Upper lobe of right lung (tissue), 1 donor: Measurements from ENCODE around the gene CDX2. TPM values are rescaled to one million over a fixed set of nuclear protein-coding genes. Genes with fewer than 3 reads are reported as not detected.

Experiments
- ATAC-seq: fragments of 200-7000 bp; cut with Tn5 transposase; one replicate; pipeline ENCODE4 v1.9.1; 2020; ENCODE audit warnings: mild to moderate bottlenecking, moderate library complexity
- DNase-seq: peaks from one replicate; pipeline ENCODE4 v3.0.0-alpha.2; 2020
- H3K27ac ChIP-seq: fragments of 200-600 bp; one replicate; pipeline ENCODE4 v1.8.0; 2022
- H3K27me3 ChIP-seq: fragments of 200-600 bp; one replicate; pipeline ENCODE4 v1.8.0; 2022; ENCODE audit warnings: mild to moderate bottlenecking
- H3K36me3 ChIP-seq: fragments of 200-600 bp; one replicate; pipeline ENCODE4 v1.8.0; 2022
- H3K4me1 ChIP-seq: fragments of 200-600 bp; one replicate; pipeline ENCODE4 v1.8.0; 2022
- H3K4me3 ChIP-seq: fragments of 200-600 bp; one replicate; pipeline ENCODE4 v1.8.0; 2022; ENCODE audit warnings: mild to moderate bottlenecking
- H3K9me3 ChIP-seq: fragments of 200-600 bp; one replicate; pipeline ENCODE4 v1.8.0; 2022
- intact Hi-C: fragments of 100-400 bp; cut with DNase I; formaldehyde crosslinking; loops from one replicate; pipeline ENCODE4 v1.11.0; 2022
- total RNA-seq: library from RNA; stranded (reverse); fragmentation: NEBNext Ultra II Directional; extraction: Animal tissue kit (Norgen Biotek cat#: 25700); gene quantifications from one replicate; pipeline ENCODE4 v1.2.1, GENCODE V29; 2021
- TF ChIP-seq, protein P1 (sequence below): fragments of 200-600 bp; IDR thresholded peaks from one replicate; pipeline ENCODE4 v1.8.0; 2022; ENCODE audit warnings: antibody characterized with exemption
- donor health status: DM: no; HTN: yes; CAD: no; lungs with severe emphysema.

The CDX2 gene
- total RNA-seq, 1 donor from 2014 or later: not detected

DNA sequence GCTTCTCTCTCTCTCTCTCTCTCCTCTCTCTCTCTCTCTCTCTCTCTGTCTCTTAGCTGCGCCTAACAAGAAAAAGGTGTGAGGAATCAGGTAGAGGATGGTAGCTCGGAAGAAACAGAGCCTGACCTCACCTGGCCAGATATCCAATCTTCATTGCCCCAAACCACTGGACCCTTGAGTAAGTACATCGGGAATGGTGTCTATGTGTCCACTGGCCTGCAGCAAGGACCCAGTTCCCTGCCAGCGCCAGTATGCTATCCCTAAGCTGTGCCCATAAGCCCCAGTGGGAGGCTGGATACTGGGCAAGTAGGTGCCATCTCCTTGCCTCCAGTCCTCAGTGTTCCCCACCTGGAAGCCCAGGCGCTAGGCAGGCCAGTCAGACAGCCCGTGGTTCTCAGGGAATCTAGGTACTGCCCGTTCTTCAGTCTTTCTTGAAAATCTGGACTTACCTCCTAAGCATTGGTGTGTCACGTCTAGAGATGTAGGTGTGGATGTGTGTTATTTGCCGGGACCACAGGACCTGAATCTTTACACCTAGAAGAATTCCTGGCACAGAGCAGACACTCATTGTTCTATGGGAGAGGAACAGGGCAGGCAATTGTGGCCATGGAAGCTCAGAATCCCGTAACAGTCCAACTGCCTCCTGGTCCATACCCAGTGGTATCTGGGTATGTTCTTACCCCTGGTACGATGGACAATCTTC is 12.0 kb upstream of the CDX2 start:
- Histone ChIP-seq H3K27ac (no peak overlapping the region), H3K4me3 (no peak overlapping the region), H3K9me3 (no peaks in the 10 kb centered on the region), H3K4me1 (no peaks in the 10 kb centered on the region), H3K36me3 (no peaks in the 10 kb centered on the region), H3K27me3 (peaks cover 90% of the 10 kb centered on the region)
- DNase-seq (no peak), ATAC-seq (no peak)
- TF ChIP-seq, protein P1, sequence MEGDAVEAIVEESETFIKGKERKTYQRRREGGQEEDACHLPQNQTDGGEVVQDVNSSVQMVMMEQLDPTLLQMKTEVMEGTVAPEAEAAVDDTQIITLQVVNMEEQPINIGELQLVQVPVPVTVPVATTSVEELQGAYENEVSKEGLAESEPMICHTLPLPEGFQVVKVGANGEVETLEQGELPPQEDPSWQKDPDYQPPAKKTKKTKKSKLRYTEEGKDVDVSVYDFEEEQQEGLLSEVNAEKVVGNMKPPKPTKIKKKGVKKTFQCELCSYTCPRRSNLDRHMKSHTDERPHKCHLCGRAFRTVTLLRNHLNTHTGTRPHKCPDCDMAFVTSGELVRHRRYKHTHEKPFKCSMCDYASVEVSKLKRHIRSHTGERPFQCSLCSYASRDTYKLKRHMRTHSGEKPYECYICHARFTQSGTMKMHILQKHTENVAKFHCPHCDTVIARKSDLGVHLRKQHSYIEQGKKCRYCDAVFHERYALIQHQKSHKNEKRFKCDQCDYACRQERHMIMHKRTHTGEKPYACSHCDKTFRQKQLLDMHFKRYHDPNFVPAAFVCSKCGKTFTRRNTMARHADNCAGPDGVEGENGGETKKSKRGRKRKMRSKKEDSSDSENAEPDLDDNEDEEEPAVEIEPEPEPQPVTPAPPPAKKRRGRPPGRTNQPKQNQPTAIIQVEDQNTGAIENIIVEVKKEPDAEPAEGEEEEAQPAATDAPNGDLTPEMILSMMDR: no peak
- intact Hi-C loops: loop anchor here (10.0 kb wide), 1 partner anchor 606 kb away; no protein-coding TSS in a partner anchor

DNA sequence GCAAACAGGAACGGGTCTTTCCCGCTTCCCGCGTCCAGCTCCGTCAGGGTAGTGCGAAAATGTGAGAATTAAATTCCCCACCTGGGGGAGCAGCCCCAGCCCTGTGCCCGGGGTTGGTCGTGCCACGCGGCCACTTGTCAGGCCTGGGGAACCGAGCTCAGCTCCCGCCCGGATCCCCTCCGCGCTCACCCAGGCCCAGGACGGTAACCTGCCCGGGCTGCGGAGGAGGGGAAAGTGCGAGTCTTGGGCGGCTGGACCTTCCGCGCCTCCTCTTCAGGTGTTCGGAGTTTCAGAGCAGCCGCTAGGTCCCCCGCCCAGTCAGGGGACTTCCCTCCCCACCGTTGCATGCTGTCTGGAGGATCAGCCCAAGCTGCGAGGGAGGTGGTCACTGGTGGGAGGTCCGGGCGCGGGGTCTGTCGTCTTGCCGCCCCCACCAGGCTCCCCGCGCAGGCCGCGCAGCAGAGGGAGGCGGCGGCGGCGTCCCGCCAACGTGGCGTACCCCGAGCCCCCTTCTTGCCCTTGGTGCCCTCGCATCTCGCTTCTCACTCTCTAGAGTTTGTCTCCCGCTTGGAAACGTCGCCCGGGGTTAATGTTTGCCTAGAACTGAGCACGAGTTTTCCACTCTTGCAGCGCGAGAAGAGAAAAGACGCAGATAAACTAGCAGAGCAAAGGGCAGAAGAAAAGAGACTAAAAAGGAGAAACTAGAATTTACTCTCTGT is 11.3 kb upstream of the CDX2 start:
- ATAC-seq: no peak
- Histone ChIP-seq H3K9me3 (no peaks in the 10 kb centered on the region), H3K4me1 (no peaks in the 10 kb centered on the region), H3K4me3 (no peak overlapping the region), H3K27me3 (peaks cover 90% of the 10 kb centered on the region), H3K27ac (no peak overlapping the region), H3K36me3 (no peaks in the 10 kb centered on the region)
- TF ChIP-seq, protein P1: no peak
- intact Hi-C loops: loop anchor here (10.0 kb wide), 1 partner anchor 606 kb away; no protein-coding TSS in a partner anchor
- DNase-seq: peak; percentile 33

DNA sequence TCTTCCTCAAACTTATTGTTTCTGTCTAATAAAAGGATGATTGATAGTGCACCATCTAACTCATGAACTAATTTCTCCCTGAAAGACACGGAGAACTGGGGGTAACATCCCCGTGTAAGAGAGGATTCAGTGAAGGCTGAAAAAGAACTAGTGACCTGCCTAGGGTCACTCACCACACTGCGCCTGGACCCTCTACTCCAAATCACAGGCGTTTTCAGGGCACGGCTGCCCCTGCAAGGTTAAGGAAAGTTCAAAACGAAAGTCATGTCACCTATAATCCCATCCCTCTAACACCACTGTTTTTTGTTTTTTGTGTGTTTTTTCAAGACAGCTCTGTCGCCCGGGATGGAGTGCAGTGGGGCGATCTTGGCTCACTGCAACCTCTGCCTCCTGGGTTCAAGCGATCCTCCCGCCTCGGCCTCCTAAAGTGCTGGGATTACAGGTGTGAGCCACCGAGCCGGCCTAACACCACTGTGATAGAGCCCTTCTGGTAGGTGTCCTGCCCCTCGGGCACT is 10.7 kb upstream of the CDX2 start:
- Histone ChIP-seq H3K36me3 (no peaks in the 10 kb centered on the region), H3K27me3 (peaks cover 93% of the 10 kb centered on the region), H3K9me3 (no peaks in the 10 kb centered on the region), H3K27ac (no peak overlapping the region), H3K4me3 (no peak overlapping the region), H3K4me1 (no peaks in the 10 kb centered on the region)
- ATAC-seq: no peak
- DNase-seq: peak; percentile 35
- intact Hi-C loops: loop anchor here (10.0 kb wide), 2 partner anchors 155 to 605 kb away; no protein-coding TSS in a partner anchor
- TF ChIP-seq, protein P1: no peak

DNA sequence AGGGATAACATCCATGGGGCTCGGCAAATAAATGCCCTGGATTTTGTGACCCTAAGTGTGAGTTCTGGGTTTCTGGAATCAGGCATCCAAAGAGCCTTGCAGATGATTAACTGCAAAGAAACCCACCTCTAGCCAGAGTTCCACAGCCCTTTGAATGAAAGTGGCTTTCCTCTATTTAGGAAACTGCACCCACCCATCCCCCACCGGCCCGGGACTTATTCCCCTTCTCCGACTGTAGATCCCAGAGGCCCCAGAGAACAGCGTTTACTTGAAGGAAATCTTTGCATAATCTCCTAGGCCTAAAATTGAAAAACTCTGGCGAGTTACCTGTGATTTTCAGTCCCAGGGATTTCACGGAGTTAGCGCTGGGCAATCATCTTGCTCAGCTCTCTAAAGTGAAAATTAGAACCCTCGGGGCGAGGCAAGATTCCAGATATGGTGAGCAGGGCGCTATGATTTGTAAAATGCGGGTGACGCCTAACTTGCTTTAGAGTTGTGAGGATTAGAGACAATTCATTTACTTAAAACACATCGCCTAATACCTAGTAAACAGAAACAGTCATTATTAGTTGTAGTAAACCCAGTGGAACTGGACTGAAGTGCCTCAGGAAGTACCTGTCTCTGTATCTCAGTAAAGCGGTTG is 10.0 kb upstream of the CDX2 start:
- Histone ChIP-seq H3K9me3 (no peaks in the 10 kb centered on the region), H3K27me3 (peaks cover 99% of the 10 kb centered on the region), H3K4me3 (no peak overlapping the region), H3K27ac (no peak overlapping the region), H3K4me1 (no peaks in the 10 kb centered on the region), H3K36me3 (no peaks in the 10 kb centered on the region)
- no peak for ATAC-seq
- TF ChIP-seq, protein P1: no peak
- peak; percentile 16 for DNase-seq
- intact Hi-C loops: loop anchor here (10.0 kb wide), 1 partner anchor 154 kb away; no protein-coding TSS in a partner anchor

DNA sequence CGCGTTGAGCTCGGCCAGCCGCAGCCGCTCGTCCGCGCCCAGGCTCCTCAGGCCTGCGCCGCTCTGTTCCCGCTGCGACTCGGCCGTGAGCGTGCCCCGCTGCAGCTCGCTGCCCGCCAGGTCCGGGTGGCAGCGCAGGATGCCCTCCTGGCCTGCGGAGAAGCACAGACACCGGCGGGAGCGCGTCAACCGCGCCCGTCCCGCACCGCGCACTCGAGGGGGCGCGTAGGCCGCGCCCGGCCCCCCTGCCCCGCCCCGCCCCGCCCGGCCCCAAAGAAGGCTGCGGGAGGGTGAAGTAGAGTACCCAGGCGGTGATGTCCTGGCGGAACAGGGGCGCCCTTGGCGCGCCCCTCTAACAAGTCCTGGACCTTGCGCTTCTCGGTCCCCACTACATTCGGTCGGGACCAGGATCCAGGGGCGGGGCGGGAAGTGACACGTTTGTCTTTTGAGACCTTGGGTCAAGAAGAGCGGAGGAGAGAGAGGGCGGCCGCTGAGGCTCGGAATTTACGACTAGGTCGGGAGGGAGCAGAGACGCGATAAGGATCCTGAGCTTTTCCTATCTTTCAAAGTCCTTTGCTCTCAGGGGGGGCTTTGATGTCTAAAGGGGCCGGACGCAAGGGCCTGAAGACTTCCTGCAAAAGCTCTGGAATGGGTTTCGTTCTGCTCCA is 9.3 kb upstream of the CDX2 start:
- TF ChIP-seq, protein P1: no peak
- DNase-seq (peak; percentile 58), ATAC-seq (no peak)
- peaks cover 98% of the 10 kb centered on the region for H3K27me3 ChIP-seq
- no peaks in the 10 kb centered on the region for H3K4me1 ChIP-seq
- H3K27ac ChIP-seq: no peak overlapping the region
- no peaks in the 10 kb centered on the region for H3K36me3 ChIP-seq
- intact Hi-C loops: loop anchor here (10.0 kb wide), 1 partner anchor 154 kb away; no protein-coding TSS in a partner anchor
- no peak overlapping the region for H3K4me3 ChIP-seq
- H3K9me3 ChIP-seq: no peaks in the 10 kb centered on the region
